Suppressor macrophage treated with lipopolysaccharide for 1 hour (primary cell): ENCODE data around the gene CFAP157.
"Not testable (repeated sequence)": the region's sequence is repeated elsewhere in the genome, so short reads cannot be mapped to it uniquely, and the experiment has no call there.

Experiments used
- DNase-seq, 3 donors: peaks; one replicate each; pipeline ENCODE4 v3.0.0-alpha.2; 2020 to 2022

Gene CFAP157

GRCh38 chr9:127739614-127740330 lies 33.0 kb downstream of the CFAP157 start:
- DNase-seq: peak in 1 of 3 donors; percentile 25

GRCh38 chr9:127741831-127742434 lies 35.1 kb downstream of the CFAP157 start:
- DNase-seq: peak in 1 of 3 donors; percentile 20

- DNase-seq: no peak
These were observed 35.8 kb downstream of the CFAP157 start for GRCh38 chr9:127742435-127743088.

GRCh38 chr9:127744398-127745110 lies 37.8 kb downstream of the CFAP157 start:
- no peak for DNase-seq

- DNase-seq: no peak
These were observed 40.3 kb downstream of the CFAP157 start for GRCh38 chr9:127746959-127747569.

- no peak for DNase-seq
These were observed 42.5 kb downstream of the CFAP157 start for GRCh38 chr9:127749090-127749787.

- DNase-seq: peak in 1 of 3 donors; percentile 49
These were observed 44.7 kb downstream of the CFAP157 start for GRCh38 chr9:127751269-127752054.

- no peak for DNase-seq
These were observed 46.4 kb downstream of the CFAP157 start for GRCh38 chr9:127753148-127753547.

GRCh38 chr9:127753622-127754021 lies 46.8 kb downstream of the CFAP157 start:
- peak; percentile 24 to 41 (median 36) for DNase-seq

- no peak for DNase-seq
These were observed 47.6 kb downstream of the CFAP157 start for GRCh38 chr9:127754099-127755060.

- DNase-seq: no peak
These were observed 48.6 kb downstream of the CFAP157 start for GRCh38 chr9:127755061-127756060.

- DNase-seq: no peak
These were observed 49.4 kb downstream of the CFAP157 start for GRCh38 chr9:127756233-127756632.

- not testable (repeated sequence) for DNase-seq
These were observed 50.0 kb downstream of the CFAP157 start for GRCh38 chr9:127756776-127757175.

GRCh38 chr9:127758843-127759242 lies 52.1 kb downstream of the CFAP157 start:
- no peak for DNase-seq

- DNase-seq: no peak
These were observed 54.3 kb downstream of the CFAP157 start for GRCh38 chr9:127761061-127761460.

- no peak for DNase-seq
These were observed 54.7 kb downstream of the CFAP157 start for GRCh38 chr9:127761491-127761956.

GRCh38 chr9:127762111-127762676 lies 55.4 kb downstream of the CFAP157 start:
- peak; percentile 41 to 69 (median 66) for DNase-seq

GRCh38 chr9:127763918-127764384 lies 57.2 kb downstream of the CFAP157 start:
- DNase-seq: peak; percentile 68 to 85 (median 76)
